Activated CD4-positive, alpha-beta T cell treated with anti-CD3 and anti-CD28 coated beads, Interleukin-2, amount 10 ng/mL, durations not matched to agents 7 days and 5 days (primary cell): ENCODE results near the gene RANBP10. TPM values are rescaled to one million over a fixed set of nuclear protein-coding genes. Genes with fewer than 3 reads are reported as not detected.
"Not testable (repeated sequence)": the region's sequence is repeated elsewhere in the genome, so short reads cannot be mapped to it uniquely, and the experiment has no call there.

Experiments
- CTCF ChIA-PET: fragments of 350-600 bp; sonication (Branson Sonifier 250); formaldehyde crosslinking; loops from one replicate; lab custom pipeline; 2021; ENCODE audit warnings: antibody characterized with exemption; lab: Charles Lee
- POLR2A ChIA-PET: fragments of 350-600 bp; sonication (Branson Sonifier 250); formaldehyde crosslinking; loops from one replicate; lab custom pipeline; 2021; ENCODE audit warnings: antibody characterized with exemption; lab: Charles Lee
- DNase-seq: peaks from one replicate; pipeline ENCODE4 v3.0.0-alpha.2; 2020
- H3K27ac Mint-ChIP-seq: one replicate; pipeline ENCODE4 v1.8.0; 2021; ENCODE audit warnings: mild to moderate bottlenecking, moderate library complexity, mixed read lengths
- H3K27me3 Mint-ChIP-seq: one replicate; pipeline ENCODE4 v1.8.0; 2021; ENCODE audit warnings: mixed read lengths
- H3K36me3 Mint-ChIP-seq: one replicate; pipeline ENCODE4 v1.8.0; 2021; ENCODE audit warnings: low read depth, mixed read lengths
- H3K4me1 Mint-ChIP-seq: one replicate; pipeline ENCODE4 v1.8.0; 2021; ENCODE audit warnings: mixed read lengths
- H3K4me3 Mint-ChIP-seq: one replicate; pipeline ENCODE4 v1.8.0; 2021; ENCODE audit warnings: mild to moderate bottlenecking, moderate library complexity, mixed read lengths
- H3K9me3 Mint-ChIP-seq: one replicate; pipeline ENCODE4 v1.8.0; 2021; ENCODE audit warnings: mixed read lengths
- total RNA-seq, 2 experiments: library from RNA; stranded (reverse); gene quantifications; one replicate each; pipeline ENCODE4 v1.2.3, GENCODE V29; 2021

Gene RANBP10
- total RNA-seq, 2 experiments from 2014 or later = 28.2 to 30.4 TPM

- CTCF ChIA-PET = interaction anchor here (0.7 to 3.5 kb wide), 6 partner anchors 9 to 32 kb away, joined by 3 to 16 read pairs (median 5); no protein-coding TSS in a partner anchor
Measured at GRCh38 chr16:67842509-67843342, 36.4 kb upstream of the RANBP10 start.

GRCh38 chr16:67841816-67842508, 35.6 kb upstream of the RANBP10 start, which contains the start of gene THAP11:
Gene THAP11 (plus strand): TSS chr16:67842320. CDS start chr16:67842555, 235 bp downstream.
- Mint-ChIP-seq H3K27me3 (no peaks in the 10 kb centered on the region), H3K4me3 (peak within 1 kb of the TSS; percentile 91), H3K27ac (peak within 1 kb of the TSS; percentile 98), H3K4me1 (peaks cover 40% of the 10 kb centered on the region), H3K36me3 (peaks cover 12% of the 10 kb centered on the region), H3K9me3 (no peaks in the 10 kb centered on the region)
- DNase-seq = peak; percentile 97
- POLR2A ChIA-PET = no interaction called here
- CTCF ChIA-PET = interaction anchor here (0.8 to 3.5 kb wide), 7 partner anchors 8 to 320 kb away, joined by 3 to 16 read pairs (median 4); no protein-coding TSS in a partner anchor

More at GRCh38 chr16:67842509-67843342, 36.4 kb upstream of the RANBP10 start:
- Mint-ChIP-seq H3K9me3 (no peaks in the 10 kb centered on the region), H3K36me3 (peaks cover 12% of the 10 kb centered on the region), H3K4me1 (peaks cover 43% of the 10 kb centered on the region), H3K27ac (peak overlapping the region; percentile 95), H3K27me3 (no peaks in the 10 kb centered on the region), H3K4me3 (peak overlapping the region; percentile 90)
- DNase-seq = peak; percentile 64
- POLR2A ChIA-PET = no interaction called here

GRCh38 chr16:67841198-67841815, 34.9 kb upstream of the RANBP10 start:
- Mint-ChIP-seq H3K27ac (peak overlapping the region; percentile 98), H3K4me1 (peaks cover 40% of the 10 kb centered on the region), H3K4me3 (peak overlapping the region; percentile 91), H3K27me3 (no peaks in the 10 kb centered on the region), H3K36me3 (peaks cover 12% of the 10 kb centered on the region), H3K9me3 (no peaks in the 10 kb centered on the region)
- no peak for DNase-seq
- ChIA-PET POLR2A (no interaction called here), CTCF (interaction anchor here (0.8 to 1.6 kb wide), 7 partner anchors 11 to 320 kb away, joined by 3 to 8 read pairs (median 4); no protein-coding TSS in a partner anchor)

- no peaks in the 10 kb centered on the region for H3K9me3 Mint-ChIP-seq
- no peaks in the 10 kb centered on the region for H3K27me3 Mint-ChIP-seq
- H3K36me3 Mint-ChIP-seq = no peaks in the 10 kb centered on the region
- ChIA-PET CTCF (interaction anchor here (0.9 kb wide), 1 partner anchor 21 kb away, joined by 5 read pairs; no protein-coding TSS in a partner anchor), POLR2A (no interaction called here)
- peaks cover 17% of the 10 kb centered on the region for H3K4me1 Mint-ChIP-seq
- no peak overlapping the region for H3K4me3 Mint-ChIP-seq
- DNase-seq = no peak
- no peak overlapping the region for H3K27ac Mint-ChIP-seq
Measured at GRCh38 chr16:67837811-67838210, 31.5 kb upstream of the RANBP10 start.

- H3K27me3 Mint-ChIP-seq, H3K27ac Mint-ChIP-seq, DNase-seq, POLR2A ChIA-PET, H3K4me3 Mint-ChIP-seq, H3K36me3 Mint-ChIP-seq, H3K9me3 Mint-ChIP-seq: not testable (repeated sequence)
- CTCF ChIA-PET = interaction anchor here (0.9 to 1.0 kb wide), 2 partner anchors 9 to 20 kb away, joined by 3 to 5 read pairs; no protein-coding TSS in a partner anchor
- peaks cover 23% of the 10 kb centered on the region for H3K4me1 Mint-ChIP-seq
Measured at GRCh38 chr16:67837190-67837589, 30.8 kb upstream of the RANBP10 start.

- H3K4me1 Mint-ChIP-seq = peaks cover 15% of the 10 kb centered on the region
- ChIA-PET CTCF (interaction anchor here (1.0 to 5.6 kb wide), 6 partner anchors 10 to 1004 kb away, joined by 3 to 46 read pairs (median 8); partner anchors contain the start of gene NAE1), POLR2A (no interaction called here)
- no peaks in the 10 kb centered on the region for H3K27me3 Mint-ChIP-seq
- peak overlapping the region; percentile 79 for H3K27ac Mint-ChIP-seq
- no peaks in the 10 kb centered on the region for H3K9me3 Mint-ChIP-seq
- no peak for DNase-seq
- peaks cover 10% of the 10 kb centered on the region for H3K36me3 Mint-ChIP-seq
- H3K4me3 Mint-ChIP-seq = peak overlapping the region; percentile 80
Measured at GRCh38 chr16:67834242-67834614, 27.9 kb upstream of the RANBP10 start.

GRCh38 chr16:67833415-67834241, 27.3 kb upstream of the RANBP10 start:
- Mint-ChIP-seq H3K4me3 (peak overlapping the region; percentile 80), H3K9me3 (no peaks in the 10 kb centered on the region), H3K27me3 (no peaks in the 10 kb centered on the region), H3K4me1 (peaks cover 15% of the 10 kb centered on the region), H3K27ac (peak overlapping the region; percentile 79), H3K36me3 (peaks cover 10% of the 10 kb centered on the region)
- DNase-seq = peak; percentile 96
- POLR2A ChIA-PET = interaction anchor here (0.8 kb wide), 1 partner anchor 17 kb away, joined by 3 read pairs; no protein-coding TSS in a partner anchor
- CTCF ChIA-PET = interaction anchor here (0.6 to 5.6 kb wide), 9 partner anchors 10 to 1003 kb away, joined by 3 to 46 read pairs (median 4); partner anchors contain the start of gene NAE1

- H3K36me3 Mint-ChIP-seq = peaks cover 10% of the 10 kb centered on the region
- no peaks in the 10 kb centered on the region for H3K9me3 Mint-ChIP-seq
- ChIA-PET CTCF (interaction anchor here (0.6 to 5.6 kb wide), 7 partner anchors 11 to 1003 kb away, joined by 3 to 46 read pairs (median 4); partner anchors contain the start of gene NAE1), POLR2A (interaction anchor here (0.8 kb wide), 1 partner anchor 16 kb away, joined by 3 read pairs; no protein-coding TSS in a partner anchor)
- H3K27me3 Mint-ChIP-seq = no peaks in the 10 kb centered on the region
- peak overlapping the region; percentile 80 for H3K4me3 Mint-ChIP-seq
- H3K27ac Mint-ChIP-seq = peak overlapping the region; percentile 79
- peaks cover 15% of the 10 kb centered on the region for H3K4me1 Mint-ChIP-seq
- no peak for DNase-seq
Measured at GRCh38 chr16:67833030-67833414, 26.7 kb upstream of the RANBP10 start.

GRCh38 chr16:67828651-67829050, 22.3 kb upstream of the RANBP10 start:
- ChIA-PET CTCF (interaction anchor here (1.1 to 6.1 kb wide), 2 partner anchors 8 to 13 kb away, joined by 3 to 49 read pairs; no protein-coding TSS in a partner anchor), POLR2A (no interaction called here)
- Mint-ChIP-seq H3K4me3 (no peak overlapping the region), H3K27ac (no peak overlapping the region), H3K27me3 (no peaks in the 10 kb centered on the region), H3K4me1 (peaks cover 9% of the 10 kb centered on the region), H3K36me3 (peaks cover 10% of the 10 kb centered on the region), H3K9me3 (no peaks in the 10 kb centered on the region)
- no peak for DNase-seq

GRCh38 chr16:67825906-67826305, 19.5 kb upstream of the RANBP10 start:
- DNase-seq = no peak
- Mint-ChIP-seq H3K4me1 (no peaks in the 10 kb centered on the region), H3K4me3 (no peak overlapping the region), H3K9me3 (no peaks in the 10 kb centered on the region), H3K36me3 (peaks cover 5% of the 10 kb centered on the region), H3K27ac (no peak overlapping the region), H3K27me3 (no peaks in the 10 kb centered on the region)
- ChIA-PET CTCF (interaction anchor here (6.1 kb wide), 1 partner anchor 10 kb away, joined by 49 read pairs; no protein-coding TSS in a partner anchor), POLR2A (interaction anchor here (0.5 kb wide), 1 partner anchor 81 kb away, joined by 3 read pairs; no protein-coding TSS in a partner anchor)

GRCh38 chr16:67825119-67825518, 18.8 kb upstream of the RANBP10 start:
- Mint-ChIP-seq H3K4me1 (no peaks in the 10 kb centered on the region), H3K9me3 (no peaks in the 10 kb centered on the region), H3K4me3 (no peak overlapping the region), H3K27ac (no peak overlapping the region), H3K27me3 (no peaks in the 10 kb centered on the region), H3K36me3 (peaks cover 2% of the 10 kb centered on the region)
- ChIA-PET POLR2A (no interaction called here), CTCF (interaction anchor here (0.6 to 6.1 kb wide), 2 partner anchors 9 to 363 kb away, joined by 3 to 49 read pairs; no protein-coding TSS in a partner anchor)
- no peak for DNase-seq
